Large intestine (tissue), 3 donors: Measurements from ENCODE around the gene CYSLTR2. TPM values are rescaled to one million over a fixed set of nuclear protein-coding genes. Genes with fewer than 3 reads are reported as not detected.

Experiments used
- DNase-seq, 2 donors: peaks; one replicate each; pipeline versions ENCODE4 v3.0.0 to v3.0.0-alpha.2; 2013
- H3K27ac ChIP-seq: one replicate; pipeline ENCODE4 v1.5.1; 2013; ENCODE audit warnings: low read length
- H3K27me3 ChIP-seq: 2 replicates; pipeline ENCODE4 v1.6.1; 2013; ENCODE audit warnings: low read length; ENCODE audit not compliant: control insufficient read depth, insufficient read depth
- H3K36me3 ChIP-seq: 2 replicates; pipeline ENCODE4 v1.6.1; 2013; ENCODE audit warnings: low read length; ENCODE audit not compliant: control insufficient read depth, insufficient read depth
- H3K4me1 ChIP-seq: one replicate; pipeline ENCODE4 v1.6.1; 2013; ENCODE audit warnings: low read length; ENCODE audit not compliant: control insufficient read depth, insufficient read depth
- H3K4me3 ChIP-seq: one replicate; pipeline ENCODE4 v1.5.1; 2013; ENCODE audit warnings: low read length
- H3K9me3 ChIP-seq: one replicate; pipeline ENCODE4 v1.6.1; 2013; ENCODE audit warnings: mild to moderate bottlenecking, low read depth, low read length, moderate library complexity; ENCODE audit not compliant: control insufficient read depth
- WGBS: methylation state at CpG from one replicate; pipeline ENCODE4 v1.1.5; 2013; ENCODE audit warnings: low lambda C conversion rate; ENCODE audit not compliant: insufficient coverage; 5-methylcytosine and 5-hydroxymethylcytosine counted together
- polyA plus RNA-seq: library from polyadenylated mRNA; unstranded; fragments of 120-200 nt; gene quantifications from one replicate; pipeline ENCODE4 v1.2.1, GENCODE V29; 2013

Gene CYSLTR2
- polyA plus RNA-seq, 1 donor = 3.5 TPM

DNA sequence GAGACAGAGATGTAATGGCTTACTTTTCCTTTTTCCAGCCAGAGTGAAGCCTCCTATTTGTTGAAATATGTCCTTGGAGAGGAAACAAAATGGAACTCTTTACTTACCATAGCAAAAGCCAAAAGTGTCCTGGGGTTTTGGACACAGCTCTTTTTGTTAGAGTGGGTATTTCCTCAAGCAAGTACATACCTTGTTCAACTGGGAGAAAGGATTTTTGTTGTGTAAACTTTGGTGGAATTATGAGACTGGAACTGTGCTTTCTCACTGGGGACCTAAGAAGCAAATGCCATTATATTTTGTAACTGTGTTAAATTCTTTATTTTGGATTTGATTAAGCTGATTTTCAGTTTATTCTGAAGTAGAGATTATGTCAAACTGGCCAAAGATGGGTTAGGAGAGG, 58.4 kb downstream of the CYSLTR2 start:
- Histone ChIP-seq H3K36me3 (no peaks in the 10 kb centered on the region), H3K9me3 (no peaks in the 10 kb centered on the region)

DNA sequence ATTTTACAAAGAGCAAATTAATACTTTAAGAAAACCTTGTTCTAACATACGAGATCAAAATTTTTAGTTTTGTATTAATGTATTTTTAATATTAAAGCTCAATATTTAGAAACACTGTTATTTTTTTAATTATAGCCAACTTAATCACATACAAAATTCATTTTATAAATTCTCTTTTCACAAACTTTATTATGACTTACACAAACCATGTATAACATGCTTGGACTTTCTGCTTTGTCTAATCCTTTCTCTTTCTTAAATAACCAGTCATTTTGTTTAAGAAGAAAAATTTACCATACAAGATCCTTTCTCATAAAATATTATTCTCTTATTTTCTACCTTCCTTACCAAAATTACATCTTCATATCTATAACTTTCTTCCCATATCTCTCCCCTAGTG, 62.2 kb downstream of the CYSLTR2 start:
- no peak overlapping the region for H3K27ac ChIP-seq
- no peaks in the 10 kb centered on the region for H3K4me1 ChIP-seq
- DNase-seq = no peak
- no peaks in the 10 kb centered on the region for H3K27me3 ChIP-seq
- no peak overlapping the region for H3K4me3 ChIP-seq
- 82% methylated on average over 1 of the region's 1 CpG for WGBS
- H3K36me3 ChIP-seq = no peaks in the 10 kb centered on the region
- peaks cover 15% of the 10 kb centered on the region for H3K9me3 ChIP-seq

More for the DNA sequence above, 58.4 kb downstream of the CYSLTR2 start:
- no peaks in the 10 kb centered on the region for H3K27me3 ChIP-seq
- H3K4me1 ChIP-seq = no peaks in the 10 kb centered on the region
- no peak overlapping the region for H3K27ac ChIP-seq
- DNase-seq = no peak
- H3K4me3 ChIP-seq = no peak overlapping the region

DNA sequence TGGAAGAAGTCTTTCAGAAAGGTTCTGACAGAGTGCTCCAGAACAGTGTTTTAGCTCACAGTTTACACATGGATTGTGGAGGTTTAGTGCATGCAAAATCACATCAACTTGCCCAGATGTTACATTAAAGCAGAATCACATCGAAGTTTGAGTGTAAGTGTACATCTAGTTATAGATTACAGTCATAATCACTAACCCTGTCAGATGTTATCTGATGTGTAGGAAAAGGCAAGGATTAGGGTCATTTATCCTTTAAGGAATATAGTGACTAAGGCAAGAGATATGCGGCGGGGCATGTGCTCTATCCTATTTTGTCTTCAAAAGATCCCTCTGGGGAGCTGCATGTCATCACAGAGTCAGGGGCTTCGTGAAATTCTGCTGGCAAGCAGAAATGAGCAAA, 66.9 kb downstream of the CYSLTR2 start:
- Histone ChIP-seq H3K27me3 (no peaks in the 10 kb centered on the region), H3K4me1 (no peaks in the 10 kb centered on the region), H3K27ac (no peak overlapping the region), H3K4me3 (no peak overlapping the region), H3K9me3 (peaks cover 15% of the 10 kb centered on the region), H3K36me3 (no peaks in the 10 kb centered on the region)
- no peak for DNase-seq
- no CpG with 5 or more reads among the region's 4 CpGs for WGBS

DNA sequence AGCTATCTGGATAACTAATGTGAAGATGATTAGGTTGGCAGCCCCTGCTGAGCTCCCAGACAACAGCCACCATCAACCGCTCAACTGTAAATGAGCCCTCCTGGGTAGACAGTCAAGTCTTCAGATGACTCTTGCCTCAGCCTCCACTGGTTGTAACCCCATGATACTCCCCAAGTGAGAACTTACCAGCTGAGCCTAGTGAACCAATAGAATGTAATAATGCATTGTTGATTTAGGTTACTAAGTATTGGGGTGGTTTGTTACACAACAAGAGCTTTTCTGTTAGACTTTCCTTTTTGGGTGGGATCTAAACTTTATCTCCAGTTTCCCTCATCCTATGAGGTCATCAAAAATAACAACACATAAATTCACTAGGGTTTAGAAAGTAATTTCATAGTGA, 69.4 kb downstream of the CYSLTR2 start:
- H3K4me1 ChIP-seq = no peaks in the 10 kb centered on the region
- no peak overlapping the region for H3K4me3 ChIP-seq
- no peak overlapping the region for H3K27ac ChIP-seq
- DNase-seq = no peak
- no peaks in the 10 kb centered on the region for H3K27me3 ChIP-seq
- no CpG with 5 or more reads among the region's 1 CpG for WGBS
- H3K9me3 ChIP-seq = peaks cover 7% of the 10 kb centered on the region
- no peaks in the 10 kb centered on the region for H3K36me3 ChIP-seq

DNA sequence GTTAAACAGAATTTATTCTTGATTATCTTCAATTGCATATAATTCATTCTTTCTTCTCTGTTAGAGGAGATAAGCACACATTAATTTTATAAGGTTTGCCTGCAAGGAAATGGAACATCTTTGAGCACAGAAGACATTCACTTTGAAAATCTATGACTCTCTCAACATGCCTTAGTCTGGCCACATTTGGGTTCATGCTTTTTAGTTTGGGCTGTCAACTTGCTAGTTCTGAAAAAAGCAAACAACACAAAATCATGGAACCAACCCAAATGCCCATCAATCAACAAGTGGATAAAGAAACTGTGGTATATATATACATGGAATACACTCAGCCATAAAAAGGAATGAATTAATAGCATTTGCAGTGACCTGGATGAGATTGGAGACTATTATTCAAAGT, 71.5 kb downstream of the CYSLTR2 start:
- H3K4me1 ChIP-seq = no peaks in the 10 kb centered on the region
- H3K27me3 ChIP-seq = no peaks in the 10 kb centered on the region
- H3K9me3 ChIP-seq = no peaks in the 10 kb centered on the region
- no peaks in the 10 kb centered on the region for H3K36me3 ChIP-seq
- no peak overlapping the region for H3K4me3 ChIP-seq
- DNase-seq = no peak
- no peak overlapping the region for H3K27ac ChIP-seq

DNA sequence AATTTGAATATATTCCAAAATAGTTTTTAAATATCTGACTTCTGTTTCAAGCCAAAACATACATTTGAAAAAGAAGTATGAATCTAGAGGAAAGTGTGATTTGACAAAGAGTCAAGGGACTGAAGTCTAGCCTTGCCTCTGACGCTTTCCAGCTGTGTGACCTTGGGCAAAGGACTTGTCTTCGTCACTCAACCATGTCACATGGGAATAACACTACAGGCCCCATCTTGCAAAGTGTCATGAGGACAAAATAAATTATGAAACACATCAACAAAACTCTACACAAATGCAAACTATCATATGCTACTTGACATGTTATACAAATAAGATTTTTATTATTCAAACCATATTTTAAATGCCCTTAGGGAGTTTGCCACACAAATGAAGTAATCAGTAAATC, 73.0 kb downstream of the CYSLTR2 start:
- Histone ChIP-seq H3K27ac (no peak overlapping the region), H3K4me1 (no peaks in the 10 kb centered on the region), H3K4me3 (no peak overlapping the region), H3K9me3 (no peaks in the 10 kb centered on the region), H3K27me3 (no peaks in the 10 kb centered on the region), H3K36me3 (no peaks in the 10 kb centered on the region)
- WGBS = 60% methylated on average over 1 of the region's 2 CpGs
- no peak for DNase-seq

DNA sequence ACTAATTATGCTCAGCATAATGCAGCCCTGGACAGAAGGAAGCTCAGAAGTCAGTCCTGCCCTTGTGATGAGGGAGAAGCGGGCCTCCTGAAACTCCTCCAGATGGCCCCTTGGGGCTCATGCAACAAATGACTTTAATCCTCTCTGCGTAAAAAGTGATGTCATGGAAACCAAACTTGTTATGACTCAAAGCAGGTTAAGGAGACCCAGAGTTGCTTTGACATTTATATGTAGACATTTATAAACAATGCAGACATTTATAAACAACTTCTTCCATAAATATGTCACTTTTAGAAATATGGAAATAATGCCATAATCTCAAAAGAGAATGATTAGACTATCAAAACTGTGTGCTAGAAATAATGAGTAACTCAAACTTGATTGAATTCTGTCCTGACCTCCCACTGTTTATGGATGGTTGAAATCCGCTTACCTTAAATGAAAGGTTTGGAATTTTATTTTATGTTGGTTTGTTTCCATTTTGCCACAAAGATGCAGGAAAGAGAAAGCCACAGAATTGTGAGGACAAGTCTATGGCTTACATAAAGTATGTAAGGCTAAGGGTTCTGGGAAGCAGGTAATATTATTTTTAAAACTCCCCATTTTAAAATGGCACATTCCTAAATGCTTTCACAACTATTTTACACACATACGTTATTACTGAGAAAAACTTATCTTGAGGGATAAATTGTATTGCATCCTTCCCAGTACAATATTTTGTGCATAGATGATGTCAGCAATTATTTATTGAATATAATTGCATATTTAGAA, 73.7 kb downstream of the CYSLTR2 start:
- no peaks in the 10 kb centered on the region for H3K36me3 ChIP-seq
- H3K27ac ChIP-seq = no peak overlapping the region
- no peaks in the 10 kb centered on the region for H3K27me3 ChIP-seq
- no peak overlapping the region for H3K4me3 ChIP-seq
- WGBS = 65% methylated on average over 3 of the region's 4 CpGs
- no peaks in the 10 kb centered on the region for H3K9me3 ChIP-seq
- H3K4me1 ChIP-seq = no peaks in the 10 kb centered on the region
- peak in 1 of 2 donors; percentile 23 for DNase-seq

DNA sequence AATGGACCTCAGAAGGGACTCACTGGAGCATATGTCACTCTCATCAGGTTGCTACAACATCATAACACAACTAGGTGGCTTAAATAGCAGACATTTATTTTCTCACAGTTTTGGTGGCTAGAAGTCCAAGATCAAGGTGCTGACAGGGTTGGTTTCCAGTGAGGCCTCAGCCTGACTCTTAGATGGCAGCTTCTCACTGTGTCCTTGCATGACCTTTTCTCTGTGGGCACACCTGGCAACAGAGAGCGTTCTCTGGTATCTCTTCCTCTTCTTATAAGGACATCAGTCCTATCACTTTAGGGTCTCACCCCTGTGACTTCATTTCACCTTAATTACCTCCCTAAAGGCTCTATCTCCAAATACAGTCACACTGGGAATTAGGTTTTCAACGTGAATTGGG, 74.5 kb downstream of the CYSLTR2 start:
- H3K27me3 ChIP-seq = no peaks in the 10 kb centered on the region
- H3K27ac ChIP-seq = no peak overlapping the region
- H3K36me3 ChIP-seq = no peaks in the 10 kb centered on the region
- DNase-seq = no peak
- no peaks in the 10 kb centered on the region for H3K4me1 ChIP-seq
- no CpG with 5 or more reads among the region's 2 CpGs for WGBS
- no peaks in the 10 kb centered on the region for H3K9me3 ChIP-seq
- H3K4me3 ChIP-seq = no peak overlapping the region

DNA sequence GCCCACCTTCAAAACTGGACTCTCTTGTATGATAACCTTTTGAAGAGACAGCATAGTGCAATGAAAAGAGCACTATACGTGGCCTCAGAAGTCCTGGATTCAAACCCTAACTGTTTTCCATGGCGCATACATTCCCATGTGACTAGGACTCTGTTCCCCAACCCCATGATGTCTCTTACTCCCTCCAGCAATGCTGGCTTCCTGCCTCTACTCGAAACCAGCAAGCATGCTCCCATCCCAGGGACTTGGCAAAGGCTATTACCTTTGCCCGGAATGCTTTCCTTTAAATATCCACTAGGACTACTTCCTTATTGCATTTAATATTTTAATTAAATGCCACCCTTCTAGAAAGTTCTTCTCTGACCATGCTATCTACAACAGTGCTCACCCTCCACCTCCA, 75.1 kb downstream of the CYSLTR2 start:
- Histone ChIP-seq H3K4me3 (no peak overlapping the region), H3K27me3 (no peaks in the 10 kb centered on the region), H3K27ac (no peak overlapping the region), H3K4me1 (no peaks in the 10 kb centered on the region), H3K9me3 (peaks cover 3% of the 10 kb centered on the region), H3K36me3 (no peaks in the 10 kb centered on the region)
- WGBS = no CpG with 5 or more reads among the region's 4 CpGs
- DNase-seq = no peak

DNA sequence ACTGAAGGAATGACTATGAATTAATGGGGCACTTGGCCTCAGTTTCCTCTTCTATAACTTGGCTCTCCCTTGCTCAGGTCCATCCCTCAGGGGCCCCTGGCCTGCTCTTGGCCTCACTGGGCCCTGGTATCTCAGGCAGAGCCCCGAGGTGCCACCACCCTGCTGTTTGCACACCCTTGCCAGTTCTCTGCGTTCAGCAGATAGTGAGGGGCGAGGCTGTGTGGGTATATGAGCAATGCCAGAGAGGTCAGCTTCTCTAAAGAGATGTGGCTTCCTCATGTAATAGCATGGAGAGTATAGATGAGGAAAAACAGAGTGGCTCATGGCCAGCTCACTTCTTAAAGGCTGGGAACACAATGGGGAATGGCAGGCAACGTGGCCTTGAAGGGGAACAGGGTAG, 76.1 kb downstream of the CYSLTR2 start:
- H3K4me3 ChIP-seq = no peak overlapping the region
- H3K27ac ChIP-seq = no peak overlapping the region
- no peaks in the 10 kb centered on the region for H3K27me3 ChIP-seq
- WGBS = 88% methylated on average over 1 of the region's 4 CpGs
- DNase-seq = no peak
- H3K36me3 ChIP-seq = no peaks in the 10 kb centered on the region
- peaks cover 3% of the 10 kb centered on the region for H3K9me3 ChIP-seq
- no peaks in the 10 kb centered on the region for H3K4me1 ChIP-seq

DNA sequence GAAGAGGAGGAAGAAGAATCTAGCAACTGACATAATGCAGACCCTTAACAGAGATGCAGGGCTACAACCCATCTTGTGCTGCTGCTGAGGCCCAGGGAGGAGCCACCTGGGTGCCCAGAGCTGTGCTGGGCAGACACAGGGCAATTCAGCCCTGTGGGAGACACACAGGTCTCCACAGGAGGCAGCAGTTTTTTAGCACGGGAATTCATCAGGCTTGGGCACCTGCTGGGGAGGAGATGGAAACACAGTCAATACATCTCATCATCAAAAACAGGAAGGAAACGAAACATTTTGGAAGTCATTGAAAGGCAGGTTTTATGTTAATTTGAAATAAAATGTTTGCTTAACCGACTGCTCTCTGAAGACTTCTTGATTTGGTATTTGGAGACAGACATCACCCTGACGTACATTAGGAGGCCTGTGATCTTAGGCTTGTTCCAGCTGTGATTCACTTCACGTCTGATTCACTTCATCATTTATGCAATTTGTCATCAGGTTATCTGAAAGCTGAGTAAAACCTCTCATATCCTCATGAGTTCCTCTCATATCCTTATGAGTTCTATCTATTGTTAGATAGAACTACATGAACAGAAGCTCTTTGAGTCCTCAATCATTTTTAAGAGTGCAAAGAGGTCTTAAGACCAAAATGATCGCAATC, 77.4 kb downstream of the CYSLTR2 start:
- H3K4me1 ChIP-seq = no peaks in the 10 kb centered on the region
- no peak for DNase-seq
- H3K9me3 ChIP-seq = peaks cover 3% of the 10 kb centered on the region
- H3K36me3 ChIP-seq = no peaks in the 10 kb centered on the region
- no peak overlapping the region for H3K4me3 ChIP-seq
- no peaks in the 10 kb centered on the region for H3K27me3 ChIP-seq
- 71% methylated on average over 1 of the region's 6 CpGs for WGBS
- H3K27ac ChIP-seq = no peak overlapping the region
